Measurements from ENCODE around the gene FAM227B.

DNA sequence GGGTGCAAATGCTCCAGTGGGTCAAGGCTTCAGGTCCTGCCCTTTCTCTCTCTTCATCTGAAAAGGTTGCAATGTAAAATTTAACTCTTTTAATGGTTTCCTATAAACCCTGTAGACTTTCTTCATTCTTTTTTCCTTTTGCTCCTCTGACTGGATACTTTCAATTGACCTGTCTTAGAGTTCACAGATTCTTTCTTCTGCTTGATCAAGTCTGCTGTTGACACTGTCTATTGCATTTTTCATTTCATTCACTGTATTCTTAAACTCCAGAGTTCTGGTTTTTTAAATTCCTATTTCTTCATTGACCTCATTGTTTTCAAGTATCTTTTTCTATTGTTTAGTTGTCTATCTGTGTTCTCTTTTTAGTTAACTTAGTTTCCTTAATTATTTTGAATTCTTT is 82.1 kb downstream of the FAM227B start:
- TF ChIP-seq CTCF (optimal IDR thresholded peaks at IDR 0.05 in 1 of 3, IDR thresholded peaks at IDR 0.05 in 1 of 3, conservative IDR thresholded peaks at IDR 0.05 in 1 of 3; ENCODE audit: extremely low read depth in 1 of 3, insufficient read depth in 2 of 3, low read length in 3 of 3) (no peak), EZH2 (IDR thresholded peaks at IDR 0.05; ENCODE audit: low read length) (no peak)
